ENCODE results near the gene C1QTNF6.
"Not testable (repeated sequence)": the region's sequence is repeated elsewhere in the genome, so short reads cannot be mapped to it uniquely, and the experiment has no call there.

Gene C1QTNF6

DNA sequence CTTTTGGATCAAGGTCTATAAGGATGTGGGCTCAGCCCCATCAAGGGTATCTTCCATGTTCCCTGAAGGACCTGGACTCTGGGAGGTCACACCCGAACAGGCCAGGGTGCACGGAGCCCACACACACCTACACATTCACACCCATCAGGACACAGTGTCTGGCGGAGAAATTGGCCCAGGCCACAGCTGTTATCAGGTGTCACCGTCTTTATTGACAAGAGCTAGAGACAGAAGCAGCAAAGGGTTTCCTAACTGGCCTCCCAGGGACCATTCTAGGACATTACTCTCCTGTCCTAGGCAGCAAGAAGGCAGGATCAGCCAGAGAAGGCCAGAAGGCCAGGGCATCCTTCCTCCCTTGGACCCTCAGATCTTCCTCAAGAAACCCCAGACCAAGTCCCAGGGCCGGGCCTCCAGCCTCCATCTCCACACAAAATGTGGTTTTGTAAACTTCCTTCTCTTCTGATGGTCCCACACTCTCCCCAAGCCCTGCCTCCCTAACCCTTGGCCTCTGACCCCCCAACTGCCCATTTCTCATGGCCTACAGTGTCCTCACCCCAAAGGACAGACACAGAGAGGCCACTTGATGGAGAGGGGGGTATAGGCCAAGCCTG lies 16.1 kb upstream of the C1QTNF6 start:
- Histone ChIP-seq H3K4me3 (ENCODE audit: low read depth, low read length) (no peak overlapping the region), H3K36me3 (ENCODE audit: insufficient read depth, low read length) (no peaks in the 10 kb centered on the region), H2AFZ (ENCODE audit: low read length, unreplicated experiment) (no peak overlapping the region), H3K27me3 (ENCODE audit: insufficient read depth, low read length) (no peaks in the 10 kb centered on the region), H3K27ac (ENCODE audit: low read depth, low read length) (no peak overlapping the region), H3K79me2 (ENCODE audit: control insufficient read depth, insufficient read depth, low read length, unreplicated experiment) (no peaks in the 10 kb centered on the region), H3K4me1 (ENCODE audit: control insufficient read depth, insufficient read depth, low read length, unreplicated experiment) (peaks cover 3% of the 10 kb centered on the region)

- Histone ChIP-seq H3K27me3 (ENCODE audit: insufficient read depth, low read length) (no peaks in the 10 kb centered on the region), H3K27ac (ENCODE audit: low read depth, low read length) (no peak overlapping the region)
These were observed 15.5 kb upstream of the C1QTNF6 start for GRCh38 chr22:37203354-37204044.

GRCh38 chr22:37202716-37203115 lies 14.7 kb upstream of the C1QTNF6 start:
- no peaks in the 10 kb centered on the region for H3K27me3 ChIP-seq (ENCODE audit: insufficient read depth, low read length)
- H2AFZ ChIP-seq (ENCODE audit: low read length, unreplicated experiment) = no peak overlapping the region
- H3K36me3 ChIP-seq (ENCODE audit: insufficient read depth, low read length) = no peaks in the 10 kb centered on the region
- H3K4me3 ChIP-seq (ENCODE audit: low read depth, low read length) = no peak overlapping the region
- H3K27ac ChIP-seq (ENCODE audit: low read depth, low read length) = no peak overlapping the region
- no peaks in the 10 kb centered on the region for H3K79me2 ChIP-seq (ENCODE audit: control insufficient read depth, insufficient read depth, low read length, unreplicated experiment)
- H3K4me1 ChIP-seq (ENCODE audit: control insufficient read depth, insufficient read depth, low read length, unreplicated experiment) = peaks cover 10% of the 10 kb centered on the region

More at GRCh38 chr22:37203354-37204044, 15.5 kb upstream of the C1QTNF6 start:
- no peak overlapping the region for H2AFZ ChIP-seq (ENCODE audit: low read length, unreplicated experiment)
- H3K36me3 ChIP-seq (ENCODE audit: insufficient read depth, low read length) = no peaks in the 10 kb centered on the region
- H3K4me3 ChIP-seq (ENCODE audit: low read depth, low read length) = no peak overlapping the region
- H3K4me1 ChIP-seq (ENCODE audit: control insufficient read depth, insufficient read depth, low read length, unreplicated experiment) = peaks cover 3% of the 10 kb centered on the region
- no peaks in the 10 kb centered on the region for H3K79me2 ChIP-seq (ENCODE audit: control insufficient read depth, insufficient read depth, low read length, unreplicated experiment)

- peaks cover 16% of the 10 kb centered on the region for H3K4me1 ChIP-seq (ENCODE audit: control insufficient read depth, insufficient read depth, low read length, unreplicated experiment)
- no peak overlapping the region for H2AFZ ChIP-seq (ENCODE audit: low read length, unreplicated experiment)
- H3K36me3 ChIP-seq (ENCODE audit: insufficient read depth, low read length) = no peaks in the 10 kb centered on the region
- no peak overlapping the region for H3K27ac ChIP-seq (ENCODE audit: low read depth, low read length)
- H3K4me3 ChIP-seq (ENCODE audit: low read depth, low read length) = no peak overlapping the region
- no peaks in the 10 kb centered on the region for H3K27me3 ChIP-seq (ENCODE audit: insufficient read depth, low read length)
- no peaks in the 10 kb centered on the region for H3K79me2 ChIP-seq (ENCODE audit: control insufficient read depth, insufficient read depth, low read length, unreplicated experiment)
These were observed 14.0 kb upstream of the C1QTNF6 start for GRCh38 chr22:37202001-37202555.

DNA sequence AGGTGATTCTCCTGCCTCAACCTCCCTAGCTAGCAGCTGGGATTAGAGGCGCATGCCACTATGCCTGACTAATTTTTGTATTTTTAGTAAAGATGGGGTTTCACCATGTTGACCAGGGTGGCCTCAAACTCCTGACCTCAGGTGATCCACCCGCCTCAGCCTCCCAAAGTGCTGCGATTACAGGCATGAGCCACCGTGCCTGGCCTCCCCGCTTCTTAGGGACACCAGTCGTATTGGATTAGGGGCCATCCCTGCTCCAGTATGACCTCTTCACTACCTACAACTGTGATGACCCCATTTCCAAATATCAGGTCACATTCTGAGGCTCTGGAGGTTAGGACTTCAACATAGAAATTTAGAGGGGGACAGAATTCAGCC lies 13.4 kb upstream of the C1QTNF6 start:
- H3K27me3 ChIP-seq (ENCODE audit: insufficient read depth, low read length); H3K4me3 ChIP-seq (ENCODE audit: low read depth, low read length); H2AFZ ChIP-seq (ENCODE audit: low read length, unreplicated experiment); H3K36me3 ChIP-seq (ENCODE audit: insufficient read depth, low read length); H3K27ac ChIP-seq (ENCODE audit: low read depth, low read length); H3K79me2 ChIP-seq (ENCODE audit: control insufficient read depth, insufficient read depth, low read length, unreplicated experiment): not testable (repeated sequence)
- peaks cover 23% of the 10 kb centered on the region for H3K4me1 ChIP-seq (ENCODE audit: control insufficient read depth, insufficient read depth, low read length, unreplicated experiment)

- Histone ChIP-seq H3K4me3 (ENCODE audit: low read depth, low read length) (peak overlapping the region; percentile 20), H3K27me3 (ENCODE audit: insufficient read depth, low read length) (no peaks in the 10 kb centered on the region), H3K27ac (ENCODE audit: low read depth, low read length) (no peak overlapping the region), H3K4me1 (ENCODE audit: control insufficient read depth, insufficient read depth, low read length, unreplicated experiment) (peaks cover 29% of the 10 kb centered on the region), H3K79me2 (ENCODE audit: control insufficient read depth, insufficient read depth, low read length, unreplicated experiment) (no peaks in the 10 kb centered on the region), H3K36me3 (ENCODE audit: insufficient read depth, low read length) (no peaks in the 10 kb centered on the region), H2AFZ (ENCODE audit: low read length, unreplicated experiment) (peak overlapping the region; percentile 6)
These were observed 11.7 kb upstream of the C1QTNF6 start for GRCh38 chr22:37199760-37200108.

GRCh38 chr22:37199103-37199759 lies 11.2 kb upstream of the C1QTNF6 start:
- peaks cover 29% of the 10 kb centered on the region for H3K4me1 ChIP-seq (ENCODE audit: control insufficient read depth, insufficient read depth, low read length, unreplicated experiment)
- no peaks in the 10 kb centered on the region for H3K27me3 ChIP-seq (ENCODE audit: insufficient read depth, low read length)
- no peaks in the 10 kb centered on the region for H3K36me3 ChIP-seq (ENCODE audit: insufficient read depth, low read length)
- H3K4me3 ChIP-seq (ENCODE audit: low read depth, low read length) = peak overlapping the region; percentile 94
- no peaks in the 10 kb centered on the region for H3K79me2 ChIP-seq (ENCODE audit: control insufficient read depth, insufficient read depth, low read length, unreplicated experiment)
- peak overlapping the region; percentile 66 for H3K27ac ChIP-seq (ENCODE audit: low read depth, low read length)
- peak overlapping the region; percentile 51 for H2AFZ ChIP-seq (ENCODE audit: low read length, unreplicated experiment)

DNA sequence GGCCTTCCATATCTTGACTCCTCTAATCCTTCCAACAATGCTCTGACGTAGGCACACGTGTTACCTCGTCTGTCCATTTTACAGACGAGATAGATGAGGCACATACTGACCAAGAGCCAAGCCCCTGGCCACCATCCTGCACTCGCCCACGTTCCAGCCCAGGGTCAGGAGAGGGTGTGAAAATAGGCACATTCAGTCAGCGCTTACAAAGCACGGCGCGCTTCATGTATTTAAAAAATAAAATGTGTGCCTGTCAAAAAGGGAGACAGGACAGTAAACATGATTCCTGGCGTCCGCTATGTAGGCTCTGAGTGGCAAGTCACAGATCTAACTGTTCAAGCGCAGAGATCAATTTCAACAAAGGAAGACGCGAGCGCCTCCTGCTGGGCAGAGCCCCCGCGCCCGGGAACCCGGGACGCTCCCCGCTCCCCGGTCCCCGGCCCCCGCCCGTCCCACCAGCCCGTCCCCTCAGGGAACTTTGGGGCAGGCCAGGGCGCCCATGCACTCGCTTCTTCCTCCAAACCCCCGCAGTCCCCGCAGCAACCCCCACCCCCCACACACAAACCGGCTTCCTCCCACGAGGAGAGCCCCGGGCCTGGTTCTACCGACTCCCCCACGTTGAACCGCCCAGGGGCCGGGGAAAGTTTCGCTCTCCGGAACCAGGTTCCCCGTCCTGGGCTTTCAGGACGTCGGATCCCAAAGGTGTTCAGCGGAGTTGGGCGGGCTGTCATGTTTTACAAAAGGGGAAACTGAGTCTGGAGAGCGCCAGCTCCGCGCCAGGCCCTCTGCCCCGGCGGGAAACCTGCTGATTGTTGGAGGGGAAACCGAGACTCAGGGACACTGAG lies 10.4 kb upstream of the C1QTNF6 start:
- H3K27me3 ChIP-seq (ENCODE audit: insufficient read depth, low read length) = no peaks in the 10 kb centered on the region
- H3K36me3 ChIP-seq (ENCODE audit: insufficient read depth, low read length) = no peaks in the 10 kb centered on the region
- no peaks in the 10 kb centered on the region for H3K79me2 ChIP-seq (ENCODE audit: control insufficient read depth, insufficient read depth, low read length, unreplicated experiment)
- H3K27ac ChIP-seq (ENCODE audit: low read depth, low read length) = peak overlapping the region; percentile 66
- peak overlapping the region; percentile 94 for H3K4me3 ChIP-seq (ENCODE audit: low read depth, low read length)
- H2AFZ ChIP-seq (ENCODE audit: low read length, unreplicated experiment) = peak overlapping the region; percentile 51
- peaks cover 29% of the 10 kb centered on the region for H3K4me1 ChIP-seq (ENCODE audit: control insufficient read depth, insufficient read depth, low read length, unreplicated experiment)

GRCh38 chr22:37197451-37198257 lies 9.6 kb upstream of the C1QTNF6 start:
- peaks cover 29% of the 10 kb centered on the region for H3K4me1 ChIP-seq (ENCODE audit: control insufficient read depth, insufficient read depth, low read length, unreplicated experiment)
- peak overlapping the region; percentile 51; the same call in 1 of the 2 replicates for H3K27ac ChIP-seq (ENCODE audit: low read depth, low read length)
- no peaks in the 10 kb centered on the region for H3K79me2 ChIP-seq (ENCODE audit: control insufficient read depth, insufficient read depth, low read length, unreplicated experiment)
- no peaks in the 10 kb centered on the region for H3K36me3 ChIP-seq (ENCODE audit: insufficient read depth, low read length)
- peak overlapping the region; percentile 94 for H3K4me3 ChIP-seq (ENCODE audit: low read depth, low read length)
- no peaks in the 10 kb centered on the region for H3K27me3 ChIP-seq (ENCODE audit: insufficient read depth, low read length)
- H2AFZ ChIP-seq (ENCODE audit: low read length, unreplicated experiment) = no peak overlapping the region

Measured in ACC112 (cell line).